SKM-1 treated with dmso at 0.1 percent for 144 hours (cell line): ENCODE data around the gene RASSF5.

Source experiments
- DNase-seq: peaks from one replicate; lab custom pipeline; 2025; ENCODE audit not compliant: unreplicated experiment; lab: John Stamatoyannopoulos, UW

Gene RASSF5

DNA sequence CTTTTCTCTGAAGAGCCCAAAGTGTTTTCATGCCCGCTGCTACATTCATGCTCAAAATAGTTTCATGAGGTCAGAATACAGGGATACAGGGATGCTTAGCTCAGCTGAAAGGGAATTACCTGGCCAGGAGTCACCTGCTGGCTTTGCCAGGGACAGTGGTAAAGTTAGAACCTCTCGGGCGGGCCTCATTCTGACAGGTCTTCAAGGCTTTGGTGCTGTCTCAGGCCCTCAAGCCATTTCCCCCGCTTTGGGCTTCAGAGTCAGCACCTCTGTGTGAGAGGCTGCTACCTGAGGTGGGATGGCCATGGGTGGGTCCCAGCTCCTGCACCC lies 5.5 kb downstream of the RASSF5 start:
- DNase-seq: no peak

DNA sequence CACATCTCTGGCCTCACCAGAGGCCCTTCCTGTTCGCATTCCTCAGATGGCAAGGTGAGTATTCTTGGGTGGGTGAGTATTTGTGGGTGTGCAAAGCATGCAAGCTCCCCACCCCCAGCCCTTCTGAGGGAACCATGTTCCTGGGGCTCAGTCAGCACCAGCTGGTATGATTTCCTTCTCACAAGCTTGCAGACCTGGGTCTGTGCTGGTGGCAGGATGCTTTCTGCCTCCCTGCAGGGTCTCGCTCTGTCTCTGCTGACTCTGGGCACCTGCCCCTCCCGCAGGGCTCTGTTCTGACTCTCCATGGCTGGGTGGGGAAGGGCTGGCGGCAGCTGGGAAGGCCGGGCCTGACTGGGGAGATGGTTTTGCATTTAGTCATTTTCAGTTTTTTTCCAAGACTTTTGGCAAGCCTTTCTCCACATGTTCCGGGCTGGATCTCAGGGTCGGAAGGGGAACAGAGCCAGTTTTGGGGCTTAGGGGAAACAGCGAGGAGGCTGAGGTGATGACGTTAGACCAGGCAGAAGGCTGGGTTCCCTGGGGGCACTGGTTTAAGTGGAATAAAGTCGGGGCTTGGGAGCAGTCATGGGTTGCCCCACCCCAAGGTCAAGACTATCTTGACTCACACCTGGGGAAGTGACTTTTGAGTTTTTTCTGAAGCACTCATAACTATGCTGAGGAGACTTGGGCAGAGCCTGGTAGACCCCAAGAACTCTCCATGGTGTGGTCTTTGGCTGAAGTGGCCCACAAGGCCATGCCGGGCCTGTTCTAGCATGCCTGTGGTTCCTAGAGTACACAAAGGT lies 6.2 kb downstream of the RASSF5 start:
- DNase-seq: no peak

DNA sequence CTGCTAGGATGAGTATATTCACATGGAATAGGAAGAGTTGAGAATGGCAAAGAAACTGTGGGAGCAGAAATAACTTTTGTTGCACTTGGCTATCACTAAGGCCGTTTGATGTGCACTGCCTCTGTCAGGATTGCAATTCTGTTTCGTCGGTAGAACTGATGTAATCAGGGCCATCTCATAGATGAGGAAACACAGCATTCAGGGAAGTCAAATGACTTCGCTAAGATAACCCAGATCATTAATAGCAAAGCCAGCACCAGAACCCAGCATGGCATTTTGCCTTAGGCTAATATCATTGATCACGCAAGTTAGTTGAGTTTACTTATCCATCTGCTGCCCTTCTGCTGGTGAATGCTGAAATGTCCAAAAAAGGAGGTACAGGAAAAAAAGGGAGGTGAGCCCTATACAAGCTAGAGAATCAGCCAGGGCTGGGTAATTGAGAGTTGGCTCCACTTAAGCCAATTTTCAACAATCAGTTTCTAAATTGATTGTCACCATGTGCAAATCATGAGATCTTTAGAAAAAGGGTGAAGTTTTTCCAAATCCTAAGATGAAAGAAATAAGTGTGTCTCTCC lies 7.6 kb downstream of the RASSF5 start:
- peak; percentile 82 for DNase-seq

DNA sequence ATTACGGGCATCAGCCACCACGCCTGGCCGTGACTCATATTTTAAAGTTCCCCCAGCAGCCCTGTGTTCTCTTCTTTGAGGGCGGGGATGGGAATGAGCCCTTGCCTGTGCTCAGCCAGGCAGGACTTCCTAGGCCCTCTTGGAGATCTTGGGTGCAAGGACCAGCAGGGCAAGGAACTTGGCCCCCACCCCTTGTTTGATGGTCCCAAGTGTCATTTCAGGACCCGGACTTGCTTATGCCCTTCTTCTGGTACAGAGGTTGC lies 9.3 kb downstream of the RASSF5 start:
- DNase-seq: no peak

DNA sequence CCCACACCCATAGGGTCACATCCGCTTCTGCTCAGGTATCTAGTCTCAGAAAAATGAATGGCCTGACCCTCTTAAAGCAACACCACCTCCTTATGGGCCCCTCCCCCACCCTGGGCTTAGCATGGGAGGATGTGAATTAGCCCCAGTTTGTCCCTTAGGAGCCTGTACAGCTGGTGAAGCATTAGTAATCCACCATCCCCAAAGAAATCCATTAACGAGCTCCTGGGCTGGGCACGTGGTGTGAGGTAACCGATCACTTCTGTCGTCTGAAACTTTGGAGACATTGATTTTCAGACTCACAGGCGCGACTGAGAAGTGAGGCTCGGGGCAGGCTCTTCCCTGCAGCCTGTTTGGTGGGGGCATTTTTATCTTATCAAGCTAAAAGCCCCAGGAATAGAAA lies 10.5 kb downstream of the RASSF5 start:
- no peak for DNase-seq

DNA sequence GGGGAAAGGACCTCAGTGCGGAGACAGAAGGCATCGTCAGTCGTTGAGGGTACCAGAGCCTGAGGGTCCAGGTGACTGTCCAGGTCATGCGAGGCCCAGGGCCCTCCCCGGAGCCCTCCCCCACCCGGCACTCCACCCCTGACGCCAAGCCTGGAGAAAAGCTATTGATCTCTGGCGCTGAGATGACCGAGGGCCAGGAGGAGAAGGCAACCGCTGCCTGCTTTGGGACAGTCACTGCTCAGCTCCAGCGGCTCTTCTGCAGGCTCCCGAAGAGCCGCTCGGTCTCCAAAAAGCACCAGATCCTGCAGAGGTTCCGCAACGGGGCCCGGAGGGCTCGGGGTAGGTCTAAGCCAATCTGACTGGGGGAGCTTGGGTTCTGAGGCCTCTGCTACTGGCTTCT lies 10.9 kb downstream of the RASSF5 start:
- DNase-seq: no peak

DNA sequence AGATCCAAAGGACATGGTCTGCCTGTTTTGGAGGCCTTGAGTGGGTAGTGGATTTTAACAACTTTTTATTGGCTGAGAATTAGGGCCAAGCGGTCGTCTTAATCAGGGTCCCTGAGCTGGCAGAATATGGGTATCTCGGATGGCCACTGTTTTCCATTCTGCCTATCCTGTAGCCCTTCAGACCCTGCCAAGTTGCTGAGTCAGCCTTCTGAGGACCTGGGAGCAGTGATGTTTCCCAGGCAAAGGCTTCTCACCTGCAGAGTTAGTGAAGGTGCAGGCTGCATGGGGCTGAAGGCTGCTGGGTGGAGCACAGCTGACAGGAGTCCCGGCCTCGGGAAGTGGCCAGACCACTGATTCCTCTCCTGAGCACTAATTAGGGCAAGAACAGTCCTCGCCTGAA lies 11.4 kb downstream of the RASSF5 start:
- no peak for DNase-seq

DNA sequence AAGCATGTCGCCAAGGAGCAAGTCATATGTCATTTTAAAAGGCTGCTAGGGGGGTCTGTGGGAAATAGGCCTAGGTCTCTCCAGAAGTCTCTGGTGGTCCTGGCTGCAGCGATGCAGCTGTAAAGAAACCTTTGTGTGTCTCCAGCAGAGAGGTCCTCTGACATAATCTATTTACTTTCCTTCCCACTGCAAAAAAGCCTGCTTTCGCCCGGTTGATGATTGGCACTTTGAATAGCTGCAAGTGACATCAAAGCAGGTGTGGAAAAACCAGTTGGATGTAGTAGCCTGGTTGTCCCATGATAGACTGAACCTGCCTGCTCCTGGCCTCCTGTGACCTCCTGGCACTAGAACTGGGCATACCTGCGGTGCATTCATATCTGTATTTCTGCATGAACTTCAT lies 13.8 kb downstream of the RASSF5 start:
- DNase-seq: no peak

DNA sequence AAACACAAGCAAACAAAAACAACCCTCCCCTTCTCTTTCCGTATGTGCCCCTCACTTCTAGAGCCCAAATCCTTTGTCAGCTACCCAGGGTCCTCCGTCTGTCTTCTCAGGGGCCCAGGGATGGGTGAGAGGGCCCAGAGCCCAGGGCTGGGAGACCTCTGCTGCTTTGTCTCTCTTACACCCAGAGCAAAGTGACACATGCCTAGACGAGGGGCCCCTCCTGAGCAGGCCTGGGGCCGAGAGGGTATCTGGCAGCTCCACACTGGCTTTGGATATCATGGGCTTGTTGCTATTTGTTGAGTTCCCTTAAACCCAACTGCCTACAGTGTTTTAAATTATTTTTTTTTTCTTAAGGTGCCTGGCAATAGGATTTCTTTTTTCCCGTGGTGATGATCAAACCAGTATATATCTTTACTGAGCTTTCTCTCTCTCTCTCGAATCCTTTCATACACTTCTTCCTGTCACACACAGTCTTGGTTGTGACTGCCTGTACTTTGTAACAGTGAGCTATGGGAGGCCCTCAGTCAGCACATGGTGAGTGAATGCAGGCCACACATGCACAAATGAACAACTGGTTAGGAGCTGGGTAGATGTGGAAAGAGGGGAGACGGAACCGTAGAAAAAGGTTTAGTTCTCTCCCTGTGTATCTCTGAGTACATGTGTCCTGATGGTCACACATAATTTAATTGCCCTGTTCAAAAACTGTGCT lies 14.5 kb downstream of the RASSF5 start:
- DNase-seq: no peak

DNA sequence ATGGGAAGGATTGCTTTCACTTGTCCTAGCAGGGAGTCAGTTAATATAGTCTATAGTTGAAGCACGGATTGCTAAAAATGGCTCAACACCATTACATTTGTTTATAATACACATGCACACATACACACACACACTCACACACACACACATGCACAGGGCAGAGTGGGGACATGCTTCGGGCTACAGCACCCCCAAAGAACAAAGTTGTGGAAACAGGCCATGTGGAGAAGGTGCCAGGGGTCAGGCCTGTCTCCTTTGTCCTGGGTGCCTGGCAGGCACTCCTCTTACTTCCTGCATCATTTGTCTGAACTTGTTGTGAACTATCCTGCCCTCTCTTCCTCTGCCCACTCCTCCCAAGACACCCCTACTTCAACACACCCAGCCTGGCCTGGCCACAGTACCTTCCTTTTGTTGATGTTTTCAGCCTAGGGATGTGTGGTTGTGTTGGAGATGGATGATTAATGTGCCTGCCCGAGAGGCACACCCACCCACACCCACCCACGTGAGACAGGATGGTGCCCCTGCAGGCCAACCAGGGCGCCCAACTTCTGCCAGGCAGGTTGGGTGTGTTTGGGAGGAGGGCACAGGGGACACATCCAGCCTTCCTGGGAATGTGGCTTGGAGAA lies 17.5 kb downstream of the RASSF5 start:
- no peak for DNase-seq

DNA sequence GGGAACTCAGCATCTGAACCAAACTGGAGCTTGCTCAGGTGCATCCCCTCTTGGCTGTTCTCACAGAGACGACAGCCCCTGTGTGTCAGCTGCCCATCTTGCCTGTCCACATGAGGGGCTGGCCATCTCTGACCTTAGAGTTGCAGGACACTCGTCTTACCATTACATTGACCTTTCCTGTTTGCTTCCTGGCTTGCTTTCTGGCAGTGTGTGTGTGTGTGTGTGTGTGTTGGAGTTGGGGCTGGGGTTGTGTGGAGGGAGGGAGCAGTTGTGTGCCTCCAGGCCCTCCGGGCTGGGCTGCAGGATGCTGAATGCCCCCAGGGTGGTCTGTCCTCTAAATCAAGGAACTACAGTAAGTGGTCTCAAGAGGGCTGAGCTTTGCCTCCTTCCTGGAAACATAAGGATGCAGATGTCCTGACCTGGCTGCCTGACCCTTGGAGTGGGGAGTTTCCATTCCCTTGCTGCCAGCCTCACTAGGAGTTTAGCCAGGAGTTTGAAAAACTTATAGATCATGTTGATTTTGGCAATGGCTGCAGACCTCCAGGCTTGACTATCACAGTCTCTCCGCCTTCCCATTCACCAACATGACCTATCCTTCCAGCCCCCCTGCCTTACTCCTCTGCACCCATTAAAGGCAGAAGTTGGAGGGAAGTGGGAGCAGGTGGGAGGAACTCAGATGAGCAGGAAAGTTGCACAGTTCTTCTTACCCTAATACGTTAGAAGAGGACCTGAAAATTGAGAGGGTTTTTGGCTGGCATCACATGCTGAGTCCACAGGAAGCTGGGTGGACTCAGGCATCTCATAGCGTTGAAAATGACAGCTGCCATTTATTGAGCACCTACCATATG lies 19.0 kb downstream of the RASSF5 start:
- no peak for DNase-seq

DNA sequence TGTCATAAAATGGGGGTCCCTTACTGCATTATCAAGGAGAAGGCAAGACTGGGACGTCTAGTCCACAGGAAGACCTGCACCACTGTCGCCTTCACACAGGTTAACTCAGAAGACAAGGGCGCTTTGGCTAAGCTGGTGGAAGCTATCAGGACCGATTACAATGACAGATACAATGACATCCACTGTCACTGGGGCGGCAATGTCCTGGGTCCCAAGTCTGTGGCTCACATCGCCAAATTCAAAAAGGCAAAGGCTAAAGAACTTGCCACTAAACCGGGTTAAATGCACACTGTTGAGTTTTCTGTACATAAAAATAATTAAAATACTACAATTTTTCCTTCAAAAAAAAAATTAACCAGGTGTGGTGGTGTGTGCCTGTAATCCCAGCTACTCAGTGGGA lies 22.1 kb downstream of the RASSF5 start:
- DNase-seq: no peak

DNA sequence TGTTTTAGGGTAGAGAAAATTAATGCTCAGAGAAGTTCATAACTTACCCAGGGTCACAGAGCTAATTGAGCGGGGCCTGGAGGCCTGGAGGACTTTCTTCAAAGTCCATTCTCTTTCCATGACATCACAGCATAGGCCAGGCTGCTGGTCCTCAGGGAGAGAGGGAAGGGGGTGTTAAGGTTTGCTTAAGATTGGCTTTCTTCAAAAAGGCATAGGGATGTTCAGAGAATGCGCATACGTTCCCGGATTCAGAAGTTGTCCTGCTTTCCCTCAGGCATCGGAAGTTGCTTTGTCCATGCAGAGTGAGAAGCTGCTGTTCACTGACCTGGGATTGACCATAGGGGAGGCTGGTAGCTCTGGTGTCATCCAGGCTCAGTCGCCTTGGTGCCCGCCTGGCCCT lies 25.0 kb downstream of the RASSF5 start:
- no peak for DNase-seq

DNA sequence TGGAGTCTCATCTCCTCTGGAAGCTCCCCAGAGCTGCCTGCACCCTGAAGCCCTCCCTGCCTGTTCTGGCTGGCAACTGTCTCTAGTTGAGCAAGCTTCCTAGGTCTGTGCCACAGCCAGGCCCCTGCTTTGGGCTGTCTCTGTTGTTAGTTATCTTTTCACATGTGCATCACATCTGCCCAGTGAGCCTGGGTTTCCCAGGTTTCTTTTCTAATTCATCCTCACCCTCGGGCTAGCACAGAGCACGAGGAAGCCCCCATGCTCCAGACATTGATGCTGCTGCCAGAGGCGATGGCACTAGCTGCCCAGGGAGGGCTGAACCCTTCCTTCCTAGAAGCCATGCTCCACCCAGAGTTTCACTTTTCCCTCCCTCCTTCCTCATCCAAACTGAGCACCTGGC lies 27.2 kb downstream of the RASSF5 start:
- DNase-seq: no peak

DNA sequence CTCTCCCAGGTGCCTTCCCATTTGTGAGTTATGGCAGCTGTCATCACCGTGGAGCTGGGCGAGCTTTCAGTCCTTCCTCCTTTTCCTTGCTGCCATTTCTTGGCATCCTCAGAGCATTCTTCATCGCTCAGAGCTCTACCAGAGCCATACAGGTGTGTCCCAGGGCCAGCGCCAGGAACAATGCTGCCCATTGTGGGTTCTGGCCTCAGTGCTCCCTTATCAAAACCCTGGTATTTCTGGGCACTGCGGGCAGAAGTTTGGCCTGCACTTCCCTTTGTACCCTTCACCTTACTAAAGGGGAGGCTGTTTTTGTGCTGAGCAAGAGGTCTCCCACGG lies 28.5 kb downstream of the RASSF5 start:
- DNase-seq: no peak

DNA sequence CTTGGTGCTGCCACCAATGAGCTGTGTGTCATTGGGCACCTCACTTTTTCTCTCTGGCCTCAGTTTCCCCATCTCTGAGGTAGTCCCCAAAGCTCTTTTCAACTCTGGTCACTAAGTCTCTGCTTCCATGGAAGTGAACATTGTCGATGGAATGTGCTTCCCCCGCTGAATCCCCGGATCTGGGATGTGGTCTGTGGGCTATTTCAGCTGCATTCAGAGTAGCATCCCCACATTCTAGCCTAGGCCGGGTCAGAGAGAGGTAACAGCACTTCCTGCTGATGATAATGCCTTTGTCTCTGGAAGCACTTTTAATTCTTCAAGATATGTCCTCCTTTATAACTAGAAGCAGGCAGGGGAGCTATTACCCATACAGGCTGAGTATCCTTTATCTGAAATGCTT lies 29.8 kb downstream of the RASSF5 start:
- no peak for DNase-seq

DNA sequence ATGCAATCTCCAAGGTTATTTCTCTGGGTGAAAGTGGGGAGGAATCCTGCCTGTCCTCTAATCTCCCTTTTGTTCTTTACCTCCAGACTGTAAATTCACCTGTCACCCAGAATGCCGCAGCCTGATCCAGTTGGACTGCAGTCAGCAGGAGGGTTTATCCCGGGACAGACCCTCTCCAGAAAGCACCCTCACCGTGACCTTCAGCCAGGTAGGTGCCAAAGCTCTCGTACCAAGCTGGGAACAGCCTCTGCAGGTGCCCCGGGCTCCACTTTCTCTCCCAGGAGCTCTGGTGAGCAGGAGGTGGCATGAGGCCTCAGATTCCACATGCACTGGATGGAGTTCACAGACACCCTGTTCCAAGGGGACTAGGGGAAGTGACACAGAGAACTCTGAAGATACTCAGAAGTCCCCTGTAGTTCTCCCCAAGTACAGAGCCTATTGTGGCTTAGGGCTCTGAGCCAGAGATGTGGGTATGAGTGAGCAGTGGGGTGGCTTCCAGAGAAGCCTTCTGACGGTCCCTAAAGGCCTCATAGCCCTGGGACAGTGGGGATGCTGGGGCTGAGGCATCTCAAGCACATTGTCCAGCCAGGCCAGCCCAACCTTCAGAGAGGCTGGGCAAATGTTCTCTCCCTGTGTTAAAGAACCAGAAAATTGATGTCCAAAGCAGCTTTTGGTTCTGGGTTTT lies 30.9 kb downstream of the RASSF5 start:
- no peak for DNase-seq

DNA sequence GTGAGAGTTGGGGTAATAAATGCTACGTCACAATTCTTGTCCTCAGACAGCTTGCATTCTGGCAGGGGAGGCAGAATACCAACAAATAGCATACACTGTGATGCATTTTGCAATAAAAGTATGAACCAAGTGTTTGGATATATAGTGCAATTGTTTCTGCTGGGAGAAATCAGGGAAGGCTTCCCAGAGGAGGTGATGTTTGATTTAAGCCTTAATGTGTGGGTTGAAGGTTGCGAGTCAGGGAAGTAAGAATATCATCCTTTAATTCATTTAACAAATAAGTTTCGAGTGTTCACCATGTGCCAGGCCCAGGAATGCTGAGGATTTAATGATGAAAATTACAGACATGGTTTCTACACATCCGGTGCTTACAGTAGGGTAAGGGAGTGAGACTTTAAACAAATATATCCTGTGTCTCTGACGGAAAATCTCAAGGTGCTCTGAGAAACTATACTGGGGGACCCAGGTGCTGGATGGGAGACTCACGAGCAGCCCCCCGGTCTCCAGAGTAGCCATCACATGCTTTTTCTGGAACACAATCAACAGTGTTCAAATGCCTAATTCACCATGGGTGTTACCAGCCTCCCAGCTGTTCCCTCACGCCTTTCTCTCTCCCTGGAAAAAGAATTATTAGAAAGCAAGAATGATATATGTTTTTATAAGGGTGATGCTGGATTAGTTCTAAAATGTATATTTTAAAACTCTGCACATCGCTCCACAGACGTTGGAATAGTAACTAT lies 31.7 kb downstream of the RASSF5 start:
- DNase-seq: no peak

DNA sequence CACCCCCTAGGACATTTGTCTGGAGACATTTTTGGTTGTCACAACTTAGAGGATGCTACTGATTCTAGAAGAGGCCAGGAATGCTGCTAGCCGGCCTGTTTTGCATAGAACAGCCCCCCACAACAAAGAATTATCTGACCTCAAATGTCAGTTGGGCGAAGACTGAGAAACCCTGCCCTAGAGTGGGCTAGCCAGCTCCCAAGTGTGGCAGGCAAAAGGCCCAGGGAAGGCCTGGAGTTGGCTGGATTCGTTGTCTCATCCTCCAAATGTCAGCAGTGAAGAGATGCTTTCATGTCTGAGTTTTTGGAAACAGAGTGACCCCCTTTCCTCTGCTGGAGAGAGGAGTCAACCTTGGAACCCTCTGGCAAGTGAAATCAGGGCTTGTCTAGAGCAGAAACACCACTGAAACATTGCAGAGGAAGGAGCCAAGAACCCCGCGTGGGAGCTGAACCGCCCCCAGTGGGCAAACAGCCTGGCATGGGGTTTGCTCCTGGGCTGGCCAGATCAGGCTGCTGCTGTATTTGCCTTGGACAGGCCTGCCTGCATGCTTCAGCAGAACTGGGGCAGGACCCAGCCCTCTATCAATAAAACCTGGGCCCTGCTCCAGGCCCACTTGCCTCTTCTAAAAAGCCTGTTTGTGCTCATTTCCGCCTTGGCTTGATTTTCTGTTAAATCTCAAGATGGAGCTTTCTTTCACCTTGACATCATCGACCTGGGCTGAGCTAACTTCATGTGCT lies 32.9 kb downstream of the RASSF5 start:
- DNase-seq: no peak
